OCI-M2 (cell line): ENCODE results near the gene ESRRB.

Source experiments
- DNase-seq: peaks from one replicate; lab custom pipeline; 2025; ENCODE audit not compliant: unreplicated experiment; lab: John Stamatoyannopoulos, UW

The ESRRB gene

GRCh38 chr14:76375947-76376404 is at the start of gene ESRRB:
ESRRB (plus strand) TSS chr14:76376137; CDS start chr14:76376402, 265 bp downstream.
- no peak for DNase-seq

DNA sequence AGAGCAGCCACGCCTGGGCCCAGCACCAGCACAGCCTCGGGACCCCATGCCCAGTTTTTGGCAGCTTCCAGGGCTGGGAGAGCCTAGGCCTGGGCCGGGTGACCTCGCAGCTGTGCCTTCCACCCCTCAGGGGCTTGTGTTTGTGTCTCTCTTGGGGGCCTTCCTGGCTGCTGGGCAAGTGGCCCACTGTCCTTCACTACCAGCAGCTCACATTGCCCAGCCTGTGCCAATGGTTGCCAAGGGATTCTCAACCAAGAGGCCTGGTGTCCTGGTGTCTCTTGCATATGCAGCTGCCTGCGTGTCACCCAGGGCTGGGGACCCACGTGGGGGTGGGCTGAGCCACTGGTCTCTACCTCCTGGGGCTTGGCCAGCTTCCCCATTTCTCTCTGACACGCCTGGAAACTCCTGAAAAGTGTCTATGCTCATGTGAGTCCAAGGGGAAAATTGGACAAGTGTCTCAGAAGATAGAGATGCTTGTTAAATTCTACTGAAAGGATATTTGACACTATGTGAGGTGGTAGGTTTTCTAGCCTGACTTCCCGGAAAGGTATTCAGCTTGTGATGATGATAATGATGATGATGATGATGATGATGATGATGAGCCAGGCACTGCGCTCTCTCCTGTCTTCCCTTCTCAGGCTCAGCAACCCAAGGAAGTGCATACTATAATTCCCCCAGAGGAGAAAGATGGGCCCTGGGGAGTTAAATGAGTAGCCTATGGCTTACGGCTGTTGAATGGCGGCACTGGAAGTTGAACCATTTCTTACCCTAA is 48.8 kb upstream of the ESRRB start:
- no peak for DNase-seq

GRCh38 chr14:76328457-76329137 is 47.3 kb upstream of the ESRRB start:
- no peak for DNase-seq

DNA sequence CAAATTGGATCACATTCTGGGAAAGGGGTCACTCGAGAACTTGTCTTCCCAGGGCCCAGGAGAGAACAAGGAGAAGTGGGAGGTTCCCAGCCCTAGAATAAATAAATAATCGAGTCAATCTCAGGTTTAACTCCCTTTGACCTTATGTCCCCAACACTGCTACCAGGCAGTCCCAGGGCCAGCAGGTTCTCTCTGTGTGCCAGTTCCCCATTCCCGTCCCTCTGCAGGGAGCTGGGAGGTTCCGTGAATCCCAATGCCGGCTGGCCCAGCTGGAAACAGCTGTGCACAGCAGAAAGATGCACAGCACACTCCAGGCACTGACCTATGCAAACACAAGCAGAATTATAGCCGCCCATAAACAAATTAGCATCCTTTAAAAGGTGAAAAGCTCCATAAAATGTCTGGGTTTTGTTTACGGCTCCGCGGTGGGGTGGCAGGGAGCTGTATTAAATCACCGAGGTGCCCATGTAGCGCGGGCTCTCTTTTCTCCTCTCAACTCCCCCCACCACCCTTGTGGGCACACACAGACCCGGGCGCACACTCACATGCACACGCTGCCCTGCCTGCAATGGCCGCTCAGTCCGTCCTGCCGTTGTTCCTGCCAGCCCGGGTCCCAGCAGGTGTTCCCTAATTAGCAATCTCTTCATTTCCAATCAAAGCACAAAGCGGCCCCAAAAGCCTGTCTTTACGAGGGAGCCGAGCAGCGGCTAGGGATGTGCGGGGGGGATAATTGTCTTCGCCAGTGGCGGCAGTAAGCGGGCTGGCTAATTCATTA is 46.6 kb upstream of the ESRRB start:
- DNase-seq, result no peak

DNA sequence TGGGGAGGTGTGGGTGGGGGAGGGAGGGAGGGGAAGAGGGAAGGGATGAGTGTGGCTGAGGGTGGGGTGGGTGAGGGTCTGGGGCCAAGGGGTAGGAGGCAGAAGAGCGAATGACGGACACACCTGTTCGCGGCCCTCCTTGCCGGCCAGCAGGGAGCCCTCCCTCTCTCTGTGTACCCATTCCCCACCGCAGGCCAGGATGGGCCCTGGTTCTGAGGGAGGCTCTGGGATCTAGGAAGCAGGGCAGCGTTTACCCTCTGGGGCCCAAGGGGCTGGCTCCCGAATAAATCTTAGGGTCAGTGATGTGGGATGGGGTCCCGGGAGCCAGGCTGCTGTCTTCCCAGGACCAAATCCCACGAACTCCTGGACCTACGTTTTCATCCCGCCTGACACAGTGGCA is 46.0 kb upstream of the ESRRB start:
- no peak for DNase-seq

- no peak for DNase-seq
Observed at GRCh38 chr14:76330411-76331327, 45.3 kb upstream of the ESRRB start.

- DNase-seq, result no peak
Observed at GRCh38 chr14:76331328-76332011, 44.5 kb upstream of the ESRRB start.

DNA sequence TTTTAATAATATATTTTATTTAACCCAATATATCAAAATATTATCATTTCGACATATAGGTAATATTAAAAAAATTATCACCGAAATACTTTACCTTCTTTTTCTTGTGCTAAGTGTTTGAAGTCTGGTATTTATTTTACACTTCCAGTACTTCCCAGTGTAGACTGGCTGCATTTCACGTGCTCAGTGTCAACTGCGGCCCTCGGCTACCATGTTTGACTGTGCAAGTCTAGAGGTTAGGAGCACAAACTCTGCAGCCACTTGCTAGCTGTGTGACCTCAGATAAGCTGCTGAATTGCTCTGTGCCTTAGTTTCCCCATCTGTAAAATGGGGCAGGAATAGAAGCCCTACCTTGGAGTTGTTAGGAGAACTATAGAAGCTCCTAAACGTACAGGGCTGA is 42.3 kb upstream of the ESRRB start:
- no peak for DNase-seq

DNA sequence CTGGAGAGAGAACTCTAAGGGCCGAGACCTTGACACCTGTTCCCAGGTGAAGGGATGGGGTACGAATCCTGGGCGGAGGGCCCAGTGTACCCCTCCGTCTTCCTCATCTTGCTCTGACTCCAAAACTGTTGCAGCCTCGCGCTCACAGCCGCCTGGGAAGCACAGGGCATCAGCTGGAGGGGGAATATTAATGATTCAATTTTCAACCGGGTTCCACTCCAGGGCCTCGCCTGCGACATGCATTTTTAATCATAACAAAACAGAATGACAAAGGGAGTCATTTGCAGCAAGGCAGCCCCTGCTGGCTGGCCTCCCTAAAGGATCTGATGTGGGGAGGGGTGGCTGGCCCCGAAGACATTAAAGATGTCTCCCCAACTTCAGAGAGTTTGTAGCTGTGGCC is 41.6 kb upstream of the ESRRB start:
- DNase-seq, result no peak

GRCh38 chr14:76336876-76337275 is 39.1 kb upstream of the ESRRB start:
- DNase-seq, result no peak

DNA sequence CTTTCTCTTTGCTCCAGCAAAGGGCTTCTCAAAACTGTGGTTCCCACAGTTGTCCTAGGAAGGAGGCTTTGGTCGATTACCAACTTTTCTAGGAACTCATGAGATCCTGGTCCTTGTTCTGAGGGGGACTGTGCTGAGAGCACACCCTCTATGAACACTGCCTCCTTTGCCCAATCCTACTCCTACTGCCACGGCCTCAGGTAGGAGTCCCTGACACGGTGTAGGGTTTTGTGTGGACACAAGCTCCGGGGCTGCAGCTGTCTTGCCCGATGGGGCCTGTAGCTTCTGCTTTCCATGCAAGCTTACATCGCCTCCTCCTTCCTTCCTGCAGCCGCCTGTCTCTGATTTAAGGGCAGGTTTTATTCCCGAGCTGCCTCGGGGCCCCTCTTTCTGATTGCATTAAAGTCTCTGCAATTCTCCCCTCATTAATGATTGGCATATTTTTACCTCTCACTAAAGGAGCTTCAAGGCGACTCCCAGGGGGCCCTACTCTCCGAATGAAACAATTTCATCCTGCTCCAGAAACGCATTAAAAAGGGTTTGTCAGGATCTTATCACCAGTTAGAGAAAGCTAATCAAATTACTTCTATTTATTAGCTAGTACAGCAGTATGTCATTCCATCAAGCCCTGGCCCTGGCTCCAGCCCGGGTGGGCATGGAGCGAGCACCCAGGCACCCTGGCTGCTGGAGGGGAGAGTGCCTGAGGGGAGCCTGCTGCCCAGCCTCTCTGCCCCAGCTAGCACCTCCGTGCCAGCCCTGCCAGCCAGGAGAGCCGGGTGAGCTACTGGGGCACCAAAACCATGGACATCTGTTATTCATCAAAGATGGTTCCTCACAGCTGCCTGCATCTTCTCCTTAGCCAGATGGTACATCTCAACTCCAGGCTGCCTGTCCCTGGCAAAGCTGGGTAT is 38.0 kb upstream of the ESRRB start:
- DNase-seq, result no peak

DNA sequence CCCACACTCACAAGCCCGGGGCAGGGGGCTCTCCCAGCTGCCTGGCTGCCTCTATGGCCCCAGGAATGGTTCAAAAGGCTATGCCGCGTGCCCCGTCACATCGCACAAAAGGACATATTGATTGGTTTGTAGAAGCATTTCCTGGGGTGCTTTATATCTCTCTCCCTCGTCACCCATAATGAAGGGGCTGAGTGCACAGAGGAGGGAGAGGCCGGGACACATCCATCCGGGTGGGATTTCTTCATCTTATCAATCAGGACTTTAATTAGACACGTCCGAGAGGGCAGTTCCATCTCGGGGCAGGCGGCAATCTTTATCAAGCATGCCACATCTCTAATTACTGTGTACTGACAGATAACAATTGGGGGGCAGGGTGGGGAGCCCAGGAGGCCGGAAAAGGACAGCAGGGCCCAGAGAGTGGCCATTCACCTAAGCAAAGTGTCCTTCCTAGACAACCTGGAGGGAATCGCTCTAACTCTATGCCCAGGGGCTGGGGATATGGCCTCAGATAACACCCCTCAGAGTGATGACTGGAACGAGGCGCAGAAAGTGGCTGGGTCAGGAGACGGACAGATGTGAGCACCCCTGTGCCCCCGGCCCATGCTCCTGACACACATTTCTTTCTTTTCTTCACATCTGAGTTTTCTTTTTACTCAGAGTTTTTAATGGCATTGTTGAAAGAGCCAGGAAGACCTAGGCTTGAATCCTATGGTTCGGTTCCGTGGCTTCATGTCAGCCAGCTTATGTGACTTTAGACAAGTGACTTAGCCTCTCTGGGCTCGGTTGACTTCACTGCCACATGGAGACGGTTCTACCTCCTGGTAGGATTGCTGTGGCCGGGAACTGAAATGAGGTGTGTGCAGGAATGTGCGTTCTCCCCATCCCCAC is 36.0 kb upstream of the ESRRB start:
- no peak for DNase-seq

DNA sequence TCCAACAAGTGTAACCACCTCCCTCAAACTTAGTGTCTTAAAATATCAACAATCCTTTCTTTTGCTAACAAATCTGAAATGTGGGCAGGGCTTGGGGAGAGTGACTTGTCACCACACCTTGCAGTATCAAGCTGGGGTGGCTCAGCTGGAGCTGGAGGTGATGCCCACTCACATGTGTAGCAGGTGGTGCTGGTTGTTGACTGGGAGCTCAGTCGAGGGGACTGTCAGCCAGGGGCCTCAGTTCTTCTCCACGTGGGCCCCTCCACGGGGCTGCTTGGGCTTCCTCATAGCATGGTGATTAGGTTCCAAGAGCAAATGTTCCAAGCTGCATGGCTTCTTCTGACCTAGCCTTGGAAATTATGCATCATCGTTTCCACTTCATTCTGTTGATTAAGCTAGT is 32.6 kb upstream of the ESRRB start:
- DNase-seq, result no peak

DNA sequence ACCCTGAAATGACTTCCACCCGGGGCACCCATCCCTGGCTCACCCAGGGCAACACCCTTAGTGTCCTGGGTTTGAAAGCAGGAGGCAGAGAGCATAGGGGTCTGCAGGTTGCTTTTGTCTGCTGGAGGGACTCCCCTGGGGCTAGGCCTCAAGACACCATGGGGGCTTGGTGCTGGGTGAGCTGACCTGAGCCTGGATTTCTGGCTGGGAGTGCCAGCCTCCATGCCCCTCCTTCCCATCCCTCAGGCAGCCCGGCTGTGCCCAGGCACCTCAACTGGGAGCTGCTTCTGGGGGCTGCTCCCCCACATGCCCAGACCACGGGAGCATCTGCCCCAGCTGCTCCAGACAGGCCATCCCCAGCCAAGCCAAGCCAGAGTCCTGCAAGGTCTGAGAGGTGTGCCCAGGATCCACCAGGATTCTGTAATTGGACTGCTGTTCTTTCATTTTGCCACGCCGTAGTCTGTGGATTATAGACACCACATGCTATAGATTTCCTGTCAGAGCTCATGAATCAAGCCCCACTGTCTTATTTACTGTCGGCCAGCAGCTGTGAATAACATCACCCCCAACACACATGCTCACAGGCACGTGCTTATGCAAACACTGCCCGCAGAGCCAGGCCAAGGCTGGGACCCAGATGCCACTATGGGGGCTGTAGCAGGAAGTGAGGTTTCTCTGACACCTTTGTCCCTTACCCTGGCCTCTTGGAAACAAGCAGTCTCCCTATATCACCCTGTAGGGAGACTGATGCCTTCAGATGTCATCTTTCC is 29.4 kb upstream of the ESRRB start:
- no peak for DNase-seq

DNA sequence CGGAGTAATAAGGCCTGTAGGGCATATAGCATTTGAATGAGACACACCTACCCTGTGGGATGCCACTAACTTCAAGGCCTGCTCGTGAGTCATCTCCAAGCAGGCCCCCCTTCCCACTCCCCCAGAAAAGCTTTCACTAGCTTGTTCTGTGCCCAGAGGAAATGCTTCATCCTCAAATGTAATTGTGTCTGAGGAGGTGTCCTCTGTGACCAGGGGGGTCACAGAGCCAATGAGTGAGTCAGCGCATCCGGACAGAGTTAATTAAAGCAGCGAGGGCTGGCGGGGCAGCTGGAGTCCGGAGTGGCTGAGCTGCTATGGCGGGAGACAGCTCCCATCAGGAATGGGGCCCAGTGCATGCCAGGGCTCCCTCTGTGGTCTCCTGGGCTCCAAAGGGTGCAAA is 27.0 kb upstream of the ESRRB start:
- DNase-seq, result no peak

DNA sequence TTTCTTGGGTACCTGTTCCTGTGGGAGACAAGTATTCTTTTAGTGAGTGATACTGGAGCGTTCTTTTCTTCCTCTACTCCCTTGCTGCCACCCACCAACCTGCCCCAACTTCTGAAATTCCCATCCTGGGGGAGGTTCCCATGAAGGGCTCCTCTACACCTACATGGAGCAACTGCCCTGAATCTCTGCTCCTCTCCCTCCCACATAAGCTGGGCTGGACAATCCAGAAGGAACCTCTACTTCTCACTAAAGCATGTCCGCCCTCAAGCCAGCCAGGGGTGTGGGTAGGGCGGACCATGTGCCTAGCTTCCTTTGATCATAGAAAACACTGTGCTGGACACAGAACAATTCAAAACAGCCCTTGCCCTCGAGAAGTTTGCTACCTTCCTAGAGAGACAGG is 25.9 kb upstream of the ESRRB start:
- DNase-seq, result no peak

DNA sequence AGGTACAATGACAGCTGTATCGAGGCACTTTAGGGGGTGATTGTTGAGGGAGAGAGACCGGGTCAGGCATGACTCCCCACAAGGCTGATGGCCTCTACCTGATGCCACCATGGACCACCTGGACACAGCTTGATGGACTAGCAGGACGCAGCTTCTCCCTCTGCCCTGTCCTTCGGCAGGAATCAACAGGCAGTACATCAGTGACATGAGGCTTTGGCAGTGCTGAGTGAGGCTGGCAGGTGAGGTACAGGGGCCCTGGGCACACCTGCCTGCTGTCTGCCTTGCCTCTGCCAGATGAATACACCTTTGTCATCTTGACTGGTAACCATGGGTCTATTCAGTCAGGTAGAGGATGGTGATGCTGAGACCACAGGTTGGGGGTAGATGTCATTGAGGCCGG is 25.3 kb upstream of the ESRRB start:
- no peak for DNase-seq
